ENCODE measurements around the gene KMT2C.
A peak's percentile ranks its signal among the peaks of the same experiment; 100 is the strongest.
"Not testable (repeated sequence)": the region's sequence is repeated elsewhere in the genome, so short reads cannot be mapped to it uniquely, and the experiment has no call there.

Gene KMT2C

GRCh38 chr7:152441168-152441567, 5.4 kb upstream of the KMT2C start:
- DNase-seq: peak; percentile 13 to 44

GRCh38 chr7:152438017-152438416, 2.2 kb upstream of the KMT2C start:
- DNase-seq: not testable (repeated sequence)

- not testable (repeated sequence) for DNase-seq
These were observed 1.2 kb upstream of the KMT2C start for GRCh38 chr7:152436931-152437575.

- peak; percentile 92 to 93 for DNase-seq
These were observed 518 bp upstream of the KMT2C start for GRCh38 chr7:152436111-152436930.

DNA sequence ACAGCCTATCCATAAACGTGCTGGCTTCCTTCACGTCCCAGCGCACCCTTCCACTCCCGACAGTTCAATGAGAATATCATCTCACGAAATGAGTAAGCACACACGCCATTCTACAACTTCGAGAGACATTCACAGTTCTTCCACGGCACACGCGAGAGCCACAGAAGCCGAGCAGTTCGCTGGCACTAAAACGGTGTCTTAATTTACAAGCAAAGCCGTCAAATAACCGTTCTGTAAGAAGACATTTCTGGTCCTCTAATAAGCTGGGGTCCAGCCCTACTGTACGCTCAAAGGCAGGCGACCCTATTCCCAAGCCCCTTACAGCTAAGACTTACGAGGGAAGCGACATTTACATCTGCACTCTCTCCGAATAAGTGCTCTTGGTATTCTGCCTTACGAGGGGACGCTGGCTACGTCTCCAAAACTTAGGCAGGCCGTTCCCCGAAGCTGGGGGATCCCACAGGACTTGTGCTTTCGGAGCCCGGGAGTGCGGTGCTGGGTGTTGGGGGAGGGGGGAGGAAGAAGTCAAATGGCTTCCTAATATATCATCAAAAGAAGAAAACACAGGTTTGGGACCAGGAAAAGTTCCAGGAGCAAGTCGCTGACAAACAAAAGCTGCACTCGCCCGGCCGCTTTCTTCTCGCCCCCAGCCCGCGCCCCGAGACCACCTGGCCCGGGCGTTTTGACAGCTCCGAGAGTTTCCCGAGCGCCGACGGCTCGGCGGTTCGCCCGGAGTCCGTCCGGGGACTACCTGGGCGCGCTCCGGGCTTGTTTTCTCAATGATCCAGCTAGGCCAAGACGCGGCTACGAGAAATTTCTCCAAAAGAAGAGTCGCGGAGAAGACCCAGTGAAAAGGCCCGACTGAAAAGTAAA, 1.1 kb downstream of the KMT2C start:
- peak in 1 of 2 donors; percentile 44 for DNase-seq

- DNase-seq: peak; percentile 40 to 56
These were observed 1.9 kb downstream of the KMT2C start for GRCh38 chr7:152433721-152434490.

GRCh38 chr7:152432735-152433134, 3.1 kb downstream of the KMT2C start:
- not testable (repeated sequence) for DNase-seq

GRCh38 chr7:152430854-152431253, 4.9 kb downstream of the KMT2C start:
- no peak for DNase-seq

DNA sequence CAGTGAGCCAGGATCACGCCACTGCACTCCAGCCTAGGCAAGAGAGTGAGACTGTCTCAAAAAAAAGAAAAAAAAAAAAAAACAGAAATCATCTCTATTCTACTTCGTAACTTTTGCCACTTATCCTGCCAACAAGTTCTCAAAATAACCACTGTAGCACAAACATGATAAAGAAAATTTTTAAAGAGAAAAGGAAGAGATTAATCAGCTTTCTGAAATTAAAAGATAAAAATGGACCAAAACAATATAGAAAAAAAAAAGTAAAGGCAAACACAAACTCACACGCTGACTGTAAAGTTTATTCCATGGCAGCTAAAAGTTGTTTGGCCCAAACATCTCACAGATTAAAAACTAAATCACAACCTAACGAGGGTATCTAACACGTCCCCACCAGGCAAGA, 5.7 kb downstream of the KMT2C start:
- not testable (repeated sequence) for DNase-seq

DNA sequence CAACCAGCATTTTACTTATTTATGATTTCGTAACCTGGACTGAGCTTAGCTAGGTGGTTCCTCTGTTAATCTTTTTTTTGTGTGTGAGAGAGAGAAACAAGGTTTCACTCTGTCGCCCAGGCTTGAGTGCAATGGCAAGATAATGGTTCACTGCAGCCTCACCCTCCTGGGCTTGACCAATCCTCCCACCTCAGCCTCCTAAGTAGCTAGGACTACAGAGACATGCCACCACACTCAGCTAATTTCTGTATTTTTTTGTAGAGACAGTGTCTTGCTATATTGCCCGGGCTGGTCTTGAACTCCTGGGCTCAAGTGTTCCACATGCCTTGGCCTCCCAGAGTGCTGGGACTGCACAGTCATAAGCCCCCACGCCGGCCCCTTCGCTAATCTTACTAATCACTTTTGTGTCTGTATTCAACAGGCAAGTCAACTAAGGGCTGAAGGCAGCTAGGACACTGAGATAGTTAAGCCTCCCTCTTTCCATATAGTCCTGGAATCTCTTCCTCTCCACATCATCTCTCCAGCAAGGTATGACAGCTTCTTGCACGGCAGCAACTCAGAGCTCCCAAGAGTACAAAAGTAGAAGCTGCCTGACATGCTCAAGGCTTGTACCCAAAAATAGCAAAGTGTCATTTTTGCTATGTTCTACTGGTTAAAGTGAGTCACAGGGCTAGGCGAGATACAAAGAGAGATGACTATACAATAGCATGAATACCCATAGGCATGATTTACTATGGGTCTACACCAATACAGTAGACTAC, 11.3 kb downstream of the KMT2C start:
- DNase-seq: peak in 1 of 2 donors; percentile 10

- DNase-seq: no peak
These were observed 11.8 kb downstream of the KMT2C start for GRCh38 chr7:152423991-152424347.

- not testable (repeated sequence) for DNase-seq
These were observed 12.6 kb downstream of the KMT2C start for GRCh38 chr7:152423171-152423570.

- DNase-seq: not testable (repeated sequence)
These were observed 14.9 kb downstream of the KMT2C start for GRCh38 chr7:152420950-152421349.

DNA sequence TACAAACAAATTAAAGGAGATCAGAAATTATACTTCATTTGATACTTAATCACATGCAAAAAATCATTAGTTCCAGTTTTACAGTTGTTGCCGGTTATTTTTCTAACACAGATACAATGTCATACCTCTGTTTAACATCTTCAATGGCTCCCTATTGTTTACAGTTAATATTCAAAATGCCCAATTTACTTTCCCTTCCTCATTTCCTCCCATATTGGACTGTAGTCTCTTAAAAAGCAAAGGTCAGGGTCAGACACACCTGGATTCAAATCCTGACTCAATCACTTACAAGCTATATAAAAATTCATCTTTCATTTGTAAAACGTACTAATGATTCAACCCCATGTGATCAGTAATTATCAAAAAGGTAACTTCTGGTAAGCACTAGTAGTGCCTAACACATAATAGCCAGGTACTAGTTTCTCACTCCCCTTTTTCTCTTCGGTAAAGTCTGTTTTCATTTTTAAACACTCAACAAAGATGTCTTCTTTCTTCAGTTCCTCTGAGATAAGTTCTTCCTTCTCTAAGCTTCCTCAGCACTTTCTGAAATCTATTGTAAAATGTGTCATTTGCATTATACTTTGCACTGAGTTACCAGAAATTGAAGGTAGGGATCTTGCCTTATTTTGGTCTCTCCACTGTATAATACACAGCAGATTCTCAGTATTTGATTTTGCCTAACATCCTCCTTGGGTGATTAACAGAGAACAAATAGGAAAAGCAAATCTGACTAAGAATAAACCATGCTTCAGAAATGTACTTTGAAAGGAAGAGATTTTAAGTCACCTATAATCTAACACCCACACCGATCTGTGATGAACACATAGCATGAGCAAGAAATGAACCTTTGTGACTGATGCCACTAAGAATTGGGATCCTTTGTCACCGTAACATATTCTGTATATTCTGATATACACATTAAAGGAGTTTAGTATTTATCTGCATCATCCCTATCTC, 16.1 kb downstream of the KMT2C start:
- no peak for DNase-seq

- DNase-seq: no peak
These were observed 21.0 kb downstream of the KMT2C start for GRCh38 chr7:152414779-152415178.

- DNase-seq: no peak
These were observed 24.4 kb downstream of the KMT2C start for GRCh38 chr7:152411389-152411788.

- no peak for DNase-seq
These were observed 29.3 kb downstream of the KMT2C start for GRCh38 chr7:152406491-152406890.

DNA sequence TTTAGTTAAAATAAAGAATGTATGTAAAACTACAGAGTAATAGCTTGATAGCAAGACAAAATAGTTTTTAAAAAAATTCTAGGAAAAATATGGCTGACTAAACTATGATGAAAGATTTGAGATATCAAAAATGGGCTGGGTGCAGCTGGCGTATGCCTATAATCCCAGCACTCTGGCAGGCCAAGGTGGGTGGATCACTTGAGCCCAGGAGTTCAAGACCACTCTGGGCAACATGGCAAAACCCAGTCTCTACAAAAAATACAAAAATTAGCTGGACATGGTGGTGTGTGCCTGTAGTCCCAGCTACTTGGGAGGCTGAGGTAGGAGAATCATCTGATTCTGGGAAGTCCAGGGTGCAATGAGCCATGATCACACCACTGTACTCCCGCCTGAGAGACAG, 29.8 kb downstream of the KMT2C start:
- not testable (repeated sequence) for DNase-seq

DNA sequence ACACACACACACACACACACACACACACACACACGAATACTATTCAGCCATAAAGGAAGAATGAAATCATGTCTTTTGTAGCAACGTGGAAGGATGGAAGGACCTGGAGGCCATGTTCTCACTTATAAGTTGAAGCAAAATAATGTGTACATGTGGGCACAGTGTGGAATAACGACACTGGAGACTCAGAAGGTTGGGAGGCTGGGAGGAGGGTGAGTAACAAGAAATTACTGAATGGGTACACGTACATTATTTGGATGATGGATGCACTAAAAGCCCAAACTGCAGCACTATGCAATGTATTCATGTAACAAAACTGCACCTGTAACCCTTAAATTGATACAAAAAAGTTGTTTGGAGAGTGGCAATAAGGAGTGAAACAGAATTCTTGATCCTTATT, 32.1 kb downstream of the KMT2C start:
- DNase-seq: no peak
